C1 segment of cervical spinal cord (tissue), 14 donors: ENCODE data around the gene CALR3.
"Not testable (repeated sequence)": the region's sequence is repeated elsewhere in the genome, so short reads cannot be mapped to it uniquely, and the experiment has no call there.

Experiments used
- DNase-seq, 14 donors: peaks; one replicate each; lab custom pipeline; 2025; lab: John Stamatoyannopoulos, UW

CALR3 gene

GRCh38 chr19:16495982-16496612 lies at the start of gene CALR3, which contains the start of gene C19orf44:
Gene CALR3, minus strand, starts transcription at chr19:16496167. Its CDS starts 38 bp downstream, at chr19:16496129.
Gene C19orf44, plus strand, starts transcription at chr19:16496394. Its CDS starts 4,399 bp downstream, at chr19:16500793.
- peak; percentile 69 to 99 (median 97) for DNase-seq

- DNase-seq, result no peak
Measured at GRCh38 chr19:16544473-16545231, 48.7 kb upstream of the CALR3 start.

- not testable (repeated sequence) for DNase-seq
Measured at GRCh38 chr19:16543734-16544133, 47.8 kb upstream of the CALR3 start.

GRCh38 chr19:16542910-16543472 lies 47.0 kb upstream of the CALR3 start:
- no peak for DNase-seq

- peak; percentile 42 to 95 (median 87) for DNase-seq
Measured at GRCh38 chr19:16542045-16542909, 46.3 kb upstream of the CALR3 start, which contains the start of gene CHERP. Gene CHERP, minus strand, starts transcription at chr19:16542437. Its CDS starts 59 bp downstream, at chr19:16542378.

- no peak for DNase-seq
Measured at GRCh38 chr19:16541526-16542044, 45.6 kb upstream of the CALR3 start.

GRCh38 chr19:16540948-16541347 lies 45.0 kb upstream of the CALR3 start:
- DNase-seq, result no peak

- DNase-seq, result no peak
Measured at GRCh38 chr19:16537111-16537510, 41.1 kb upstream of the CALR3 start.

- no peak for DNase-seq
Measured at GRCh38 chr19:16536130-16536529, 40.2 kb upstream of the CALR3 start.

GRCh38 chr19:16535381-16535780 lies 39.4 kb upstream of the CALR3 start:
- no peak for DNase-seq

GRCh38 chr19:16532440-16533234 lies 36.7 kb upstream of the CALR3 start:
- DNase-seq, result no peak

- no peak for DNase-seq
Measured at GRCh38 chr19:16531380-16531669, 35.4 kb upstream of the CALR3 start.

GRCh38 chr19:16530540-16531379 lies 34.8 kb upstream of the CALR3 start:
- DNase-seq, result no peak

GRCh38 chr19:16529466-16530144 lies 33.6 kb upstream of the CALR3 start:
- DNase-seq, result no peak

- no peak for DNase-seq
Measured at GRCh38 chr19:16527971-16528521, 32.1 kb upstream of the CALR3 start.

GRCh38 chr19:16527334-16527935 lies 31.5 kb upstream of the CALR3 start:
- no peak for DNase-seq

- no peak for DNase-seq
Measured at GRCh38 chr19:16525751-16526481, 29.9 kb upstream of the CALR3 start.
